Lung (tissue), 12 donors: ENCODE measurements around the gene ALX3. TPM values are rescaled to one million over a fixed set of nuclear protein-coding genes. Genes with fewer than 3 reads are reported as not detected.

Experiments used
- ATAC-seq: fragments of 200-7000 bp; cut with Tn5 transposase; one replicate; pipeline ENCODE4 v1.9.1; 2020; ENCODE audit warnings: moderate number of reproducible peaks; ENCODE audit not compliant: insufficient read depth, low FRiP score
- DNase-seq, 3 donors: peaks; one replicate each; pipeline ENCODE4 v3.0.0-alpha.2; 2013 to 2017
- H3K27ac ChIP-seq, 2 donors: one replicate each; pipeline ENCODE4 v1.5.1; 2013; ENCODE audit warnings: mild to moderate bottlenecking in 2 of 2, moderate library complexity in 2 of 2, control low read depth in 1 of 2, inconsistent platforms in 1 of 2, low read depth in 1 of 2, low read length in 1 of 2
- H3K27me3 ChIP-seq, 3 donors: one replicate each; pipeline ENCODE4 v1.5.1; 2013; ENCODE audit warnings: low read length in 2 of 3; ENCODE audit not compliant: control insufficient read depth in 3 of 3, insufficient read depth in 3 of 3
- H3K36me3 ChIP-seq, 4 donors: one replicate each; pipeline ENCODE4 v1.5.1; 2013; ENCODE audit warnings: low read length in 4 of 4, mild to moderate bottlenecking in 1 of 4, moderate library complexity in 1 of 4; ENCODE audit not compliant: control insufficient read depth in 4 of 4, insufficient read depth in 4 of 4
- H3K4me1 ChIP-seq, 5 donors: one replicate each; pipeline ENCODE4 v1.5.1; 2013; ENCODE audit warnings: low read length in 5 of 5, mild to moderate bottlenecking in 2 of 5, moderate library complexity in 1 of 5; ENCODE audit not compliant: control insufficient read depth in 5 of 5, insufficient read depth in 5 of 5
- H3K4me3 ChIP-seq: one replicate; pipeline ENCODE4 v1.5.1; 2013; ENCODE audit warnings: mild to moderate bottlenecking, control low read depth, moderate library complexity
- H3K9ac ChIP-seq, 2 donors: one replicate each; pipeline ENCODE4 v1.5.1; 2013; ENCODE audit warnings: low read length in 2 of 2, control low read depth in 1 of 2; ENCODE audit not compliant: insufficient read depth in 1 of 2
- H3K9me3 ChIP-seq, 4 donors: one replicate each; pipeline ENCODE4 v1.5.1; 2013; ENCODE audit warnings: low read length in 3 of 4, mild to moderate bottlenecking in 1 of 4, moderate library complexity in 1 of 4; ENCODE audit not compliant: control insufficient read depth in 4 of 4, insufficient read depth in 3 of 4
- WGBS, 2 donors: extraction: QIAGEN DNeasy Blood & Tissue Kit; methylation state at CpG; one replicate each; pipeline ENCODE4 v1.1.7; 2013; 5-methylcytosine and 5-hydroxymethylcytosine counted together
- polyA plus RNA-seq, 2 donors: library from polyadenylated mRNA; stranded (reverse); fragments of 200-250 nt; gene quantifications; one replicate each; pipeline ENCODE4 v1.2.1, GENCODE V29; 2013
- total RNA-seq, 2 donors: library from RNA; depleted of rRNA in 1 of 2; stranded (reverse); fragments of >200 nt in 1 of 2; gene quantifications; one replicate each; pipeline ENCODE4 v1.2.1, GENCODE V29; 2014 to 2021
- TF ChIP-seq, protein P1 (sequence below): IDR thresholded peaks from 2 replicates; pipeline ENCODE4 v1.5.1; 2012; ENCODE audit warnings: mild to moderate bottlenecking; ENCODE audit errors: control extremely low read depth, extremely low read depth
- donor health status: control.
- donor health status: control.
- donor health status: Bipolar disorder and iron deficiency.
- donor health status: healthy.
- donor health status: DM: yes; HTN: yes; CAD: no.

Gene ALX3
- total and polyA plus RNA-seq, 4 donors: 0.13 to 0.16 TPM; not detected in 2

- no peak for ATAC-seq
- H3K9me3 ChIP-seq: peaks cover 0 to 6% (median 0%) of the 10 kb centered on the region in 4 donors
- no peak overlapping the region for H3K4me3 ChIP-seq
- TF ChIP-seq, protein P1, sequence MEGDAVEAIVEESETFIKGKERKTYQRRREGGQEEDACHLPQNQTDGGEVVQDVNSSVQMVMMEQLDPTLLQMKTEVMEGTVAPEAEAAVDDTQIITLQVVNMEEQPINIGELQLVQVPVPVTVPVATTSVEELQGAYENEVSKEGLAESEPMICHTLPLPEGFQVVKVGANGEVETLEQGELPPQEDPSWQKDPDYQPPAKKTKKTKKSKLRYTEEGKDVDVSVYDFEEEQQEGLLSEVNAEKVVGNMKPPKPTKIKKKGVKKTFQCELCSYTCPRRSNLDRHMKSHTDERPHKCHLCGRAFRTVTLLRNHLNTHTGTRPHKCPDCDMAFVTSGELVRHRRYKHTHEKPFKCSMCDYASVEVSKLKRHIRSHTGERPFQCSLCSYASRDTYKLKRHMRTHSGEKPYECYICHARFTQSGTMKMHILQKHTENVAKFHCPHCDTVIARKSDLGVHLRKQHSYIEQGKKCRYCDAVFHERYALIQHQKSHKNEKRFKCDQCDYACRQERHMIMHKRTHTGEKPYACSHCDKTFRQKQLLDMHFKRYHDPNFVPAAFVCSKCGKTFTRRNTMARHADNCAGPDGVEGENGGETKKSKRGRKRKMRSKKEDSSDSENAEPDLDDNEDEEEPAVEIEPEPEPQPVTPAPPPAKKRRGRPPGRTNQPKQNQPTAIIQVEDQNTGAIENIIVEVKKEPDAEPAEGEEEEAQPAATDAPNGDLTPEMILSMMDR: no peak
- H3K27ac ChIP-seq: no peak overlapping the region
- H3K36me3 ChIP-seq: peaks cover 0 to 11% (median 2%) of the 10 kb centered on the region in 4 donors
- H3K27me3 ChIP-seq: peaks cover 0 to 35% (median 35%) of the 10 kb centered on the region in 3 donors
- no peak for DNase-seq
- WGBS, 2 donors: 72 to 84% methylated on average over 17 to 18 of the region's 18 CpGs
- H3K9ac ChIP-seq: no peak overlapping the region
- H3K4me1 ChIP-seq: peaks cover 0 to 13% (median 7%) of the 10 kb centered on the region in 5 donors
Observed at GRCh38 chr1:110064576-110065337, 5.7 kb downstream of the ALX3 start.

DNA sequence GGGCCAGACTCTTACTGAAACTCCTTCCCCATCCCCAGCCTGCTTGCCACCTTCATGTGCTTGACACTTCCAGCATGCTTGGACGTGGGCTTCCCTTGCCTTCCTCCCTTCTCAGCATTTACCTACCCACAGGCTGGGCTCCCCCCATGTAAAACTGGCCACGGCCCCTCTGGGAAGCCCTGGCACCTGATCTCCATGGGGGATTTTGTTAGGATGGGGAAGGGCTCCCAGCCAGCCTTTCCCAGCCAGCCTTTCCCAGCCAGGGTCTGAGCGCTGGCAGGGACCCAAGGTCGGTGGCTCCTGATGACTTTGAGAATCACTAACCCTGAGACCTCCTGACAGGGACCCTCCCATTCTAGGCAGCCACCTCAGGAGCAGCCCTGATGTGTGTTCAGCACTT, 6.7 kb downstream of the ALX3 start:
- H3K4me3 ChIP-seq: no peak overlapping the region
- TF ChIP-seq, protein P1: no peak
- peaks cover 0 to 16% (median 3%) of the 10 kb centered on the region in 4 donors for H3K36me3 ChIP-seq
- H3K27ac ChIP-seq: no peak overlapping the region
- H3K4me1 ChIP-seq: peaks cover 0 to 11% (median 4%) of the 10 kb centered on the region in 5 donors
- ATAC-seq (no peak), DNase-seq (no peak)
- H3K9me3 ChIP-seq: peaks cover 0 to 6% (median 0%) of the 10 kb centered on the region in 4 donors
- peaks cover 0 to 26% (median 25%) of the 10 kb centered on the region in 3 donors for H3K27me3 ChIP-seq
- no peak overlapping the region for H3K9ac ChIP-seq
- WGBS, 2 donors: 62 to 68% methylated on average over 4 of the region's 4 CpGs

- TF ChIP-seq, protein P1: no peak
- 91 to 92% methylated on average over 2 of the region's 2 CpGs for WGBS, 2 donors
Observed at GRCh38 chr1:110062612-110063011, 7.9 kb downstream of the ALX3 start.

More at GRCh38 chr1:110062612-110063011, 7.9 kb downstream of the ALX3 start:
- H3K27ac ChIP-seq: no peak overlapping the region
- DNase-seq: no peak
- ATAC-seq: no peak
- H3K4me1 ChIP-seq: peaks cover 0 to 6% (median 0%) of the 10 kb centered on the region in 5 donors
- peaks cover 0 to 4% (median 0%) of the 10 kb centered on the region in 4 donors for H3K9me3 ChIP-seq
- H3K9ac ChIP-seq: no peak overlapping the region
- H3K27me3 ChIP-seq: peaks cover 0 to 16% (median 14%) of the 10 kb centered on the region in 3 donors
- peaks cover under 1 to 18% (median 5%) of the 10 kb centered on the region in 4 donors for H3K36me3 ChIP-seq
- no peak overlapping the region for H3K4me3 ChIP-seq
